OCI-M2 (cell line): Measurements from ENCODE around the gene CADM3.

Experiments used
- DNase-seq: peaks from one replicate; lab custom pipeline; 2025; ENCODE audit not compliant: unreplicated experiment; lab: John Stamatoyannopoulos, UW

The CADM3 gene

GRCh38 chr1:159248311-159248710 is 76.9 kb downstream of the CADM3 start:
- no peak for DNase-seq

DNA sequence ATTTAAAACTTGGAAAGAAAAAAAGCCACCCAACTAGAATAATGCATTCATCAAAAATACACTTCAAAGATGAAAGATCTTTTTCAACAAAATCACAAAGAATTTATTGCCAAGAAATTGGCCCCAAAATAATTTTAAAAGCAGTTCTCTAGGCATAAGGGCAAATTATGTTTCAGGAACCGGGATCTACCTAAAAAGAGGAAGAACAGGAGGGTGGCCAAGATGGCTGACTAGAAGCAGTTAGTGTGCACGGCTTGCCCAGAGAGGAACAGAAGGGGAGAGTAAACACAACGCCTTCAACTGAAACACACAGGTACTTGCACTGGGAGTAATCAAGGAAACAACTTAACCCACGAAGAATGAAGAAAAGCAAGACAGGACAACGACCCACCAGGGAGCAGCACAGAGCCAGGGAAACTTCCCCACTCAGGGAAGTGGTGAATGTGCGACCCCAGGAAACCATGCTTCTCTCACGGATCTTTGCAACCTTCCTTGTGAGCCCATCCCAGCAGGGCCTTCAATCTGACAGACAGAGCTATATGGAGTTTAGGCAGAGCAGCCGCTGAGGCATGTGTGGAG is 79.3 kb downstream of the CADM3 start:
- no peak for DNase-seq
